ENCODE results near the gene FMN1. TPM values are rescaled to one million over a fixed set of nuclear protein-coding genes. Genes with fewer than 3 reads are reported as not detected.

The FMN1 gene
- polyA plus RNA-seq, 2 of the 4 experiments (the other 2 are of a cell fraction): 0.53 to 2.2 TPM

DNA sequence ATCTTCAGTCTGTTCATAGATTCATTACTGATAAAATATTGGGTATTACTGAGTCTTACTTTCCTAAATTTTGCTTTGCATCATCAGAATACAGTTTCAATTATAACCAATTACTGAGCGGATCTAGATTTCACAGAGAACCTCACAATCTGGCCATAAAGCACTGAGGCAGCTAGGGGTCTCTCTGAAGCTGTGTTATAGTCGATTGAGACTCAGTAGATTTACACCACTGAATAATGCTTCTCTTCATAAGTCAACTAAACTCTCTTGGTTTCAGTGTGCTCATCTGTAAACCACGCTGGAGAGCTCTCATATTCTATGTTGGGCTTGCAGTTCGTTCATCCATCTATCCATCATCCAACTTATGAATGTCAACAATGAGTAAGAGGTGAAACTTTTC lies 296.1 kb downstream of the FMN1 start:
- WGBS (ENCODE audit: missing lambda C conversion rate): 66% methylated on average over 4 of the region's 4 CpGs
- TF ChIP-seq ZNF302 (CRISPR knock-in tag; IDR thresholded peaks at IDR 0.05) (no peak), TFCP2L1 (CRISPR knock-in tag; IDR thresholded peaks at IDR 0.05) (no peak), ZFP36 (IDR thresholded peaks at IDR 0.05; ENCODE audit: borderline replicate concordance, partially characterized antibody) (no peak), ELK1 (IDR thresholded peaks at IDR 0.05; ENCODE audit: low read depth, low read length) (no peak), SMC3 (IDR thresholded peaks at IDR 0.05) (no peak), HOXB13 (CRISPR knock-in tag; IDR thresholded peaks at IDR 0.05; ENCODE audit: low read depth) (no peak), HOXB5 (CRISPR knock-in tag; IDR thresholded peaks at IDR 0.05) (no peak), RARB (CRISPR knock-in tag; IDR thresholded peaks at IDR 0.05) (no peak), EHF (CRISPR knock-in tag; IDR thresholded peaks at IDR 0.05) (no peak), KDM5A (IDR thresholded peaks at IDR 0.05) (no peak)
- TF ChIP-seq, protein P1, sequence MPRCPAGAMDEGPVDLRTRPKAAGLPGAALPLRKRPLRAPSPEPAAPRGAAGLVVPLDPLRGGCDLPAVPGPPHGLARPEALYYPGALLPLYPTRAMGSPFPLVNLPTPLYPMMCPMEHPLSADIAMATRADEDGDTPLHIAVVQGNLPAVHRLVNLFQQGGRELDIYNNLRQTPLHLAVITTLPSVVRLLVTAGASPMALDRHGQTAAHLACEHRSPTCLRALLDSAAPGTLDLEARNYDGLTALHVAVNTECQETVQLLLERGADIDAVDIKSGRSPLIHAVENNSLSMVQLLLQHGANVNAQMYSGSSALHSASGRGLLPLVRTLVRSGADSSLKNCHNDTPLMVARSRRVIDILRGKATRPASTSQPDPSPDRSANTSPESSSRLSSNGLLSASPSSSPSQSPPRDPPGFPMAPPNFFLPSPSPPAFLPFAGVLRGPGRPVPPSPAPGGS (IDR thresholded peaks at IDR 0.05): no peak
- TF ChIP-seq, protein P2, sequence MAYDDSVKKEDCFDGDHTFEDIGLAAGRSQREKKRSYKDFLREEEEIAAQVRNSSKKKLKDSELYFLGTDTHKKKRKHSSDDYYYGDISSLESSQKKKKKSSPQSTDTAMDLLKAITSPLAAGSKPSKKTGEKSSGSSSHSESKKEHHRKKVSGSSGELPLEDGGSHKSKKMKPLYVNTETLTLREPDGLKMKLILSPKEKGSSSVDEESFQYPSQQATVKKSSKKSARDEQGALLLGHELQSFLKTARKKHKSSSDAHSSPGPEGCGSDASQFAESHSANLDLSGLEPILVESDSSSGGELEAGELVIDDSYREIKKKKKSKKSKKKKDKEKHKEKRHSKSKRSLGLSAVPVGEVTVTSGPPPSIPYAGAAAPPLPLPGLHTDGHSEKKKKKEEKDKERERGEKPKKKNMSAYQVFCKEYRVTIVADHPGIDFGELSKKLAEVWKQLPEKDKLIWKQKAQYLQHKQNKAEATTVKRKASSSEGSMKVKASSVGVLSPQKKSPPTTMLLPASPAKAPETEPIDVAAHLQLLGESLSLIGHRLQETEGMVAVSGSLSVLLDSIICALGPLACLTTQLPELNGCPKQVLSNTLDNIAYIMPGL (CRISPR knock-in tag; IDR thresholded peaks at IDR 0.05; ENCODE audit: borderline replicate concordance): no peak
- TF ChIP-seq, protein P3, sequence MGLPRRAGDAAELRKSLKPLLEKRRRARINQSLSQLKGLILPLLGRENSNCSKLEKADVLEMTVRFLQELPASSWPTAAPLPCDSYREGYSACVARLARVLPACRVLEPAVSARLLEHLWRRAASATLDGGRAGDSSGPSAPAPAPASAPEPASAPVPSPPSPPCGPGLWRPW (IDR thresholded peaks at IDR 0.05): no peak
- TF ChIP-seq, protein P4, sequence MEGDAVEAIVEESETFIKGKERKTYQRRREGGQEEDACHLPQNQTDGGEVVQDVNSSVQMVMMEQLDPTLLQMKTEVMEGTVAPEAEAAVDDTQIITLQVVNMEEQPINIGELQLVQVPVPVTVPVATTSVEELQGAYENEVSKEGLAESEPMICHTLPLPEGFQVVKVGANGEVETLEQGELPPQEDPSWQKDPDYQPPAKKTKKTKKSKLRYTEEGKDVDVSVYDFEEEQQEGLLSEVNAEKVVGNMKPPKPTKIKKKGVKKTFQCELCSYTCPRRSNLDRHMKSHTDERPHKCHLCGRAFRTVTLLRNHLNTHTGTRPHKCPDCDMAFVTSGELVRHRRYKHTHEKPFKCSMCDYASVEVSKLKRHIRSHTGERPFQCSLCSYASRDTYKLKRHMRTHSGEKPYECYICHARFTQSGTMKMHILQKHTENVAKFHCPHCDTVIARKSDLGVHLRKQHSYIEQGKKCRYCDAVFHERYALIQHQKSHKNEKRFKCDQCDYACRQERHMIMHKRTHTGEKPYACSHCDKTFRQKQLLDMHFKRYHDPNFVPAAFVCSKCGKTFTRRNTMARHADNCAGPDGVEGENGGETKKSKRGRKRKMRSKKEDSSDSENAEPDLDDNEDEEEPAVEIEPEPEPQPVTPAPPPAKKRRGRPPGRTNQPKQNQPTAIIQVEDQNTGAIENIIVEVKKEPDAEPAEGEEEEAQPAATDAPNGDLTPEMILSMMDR (IDR thresholded peaks at IDR 0.05): no peak
- POLR2A ChIA-PET: no interaction called here
- CTCF ChIA-PET: interaction anchor here (1.3 to 3.2 kb wide), 3 partner anchors 11 to 58 kb away, joined by 3 to 11 read pairs (median 5); no protein-coding TSS in a partner anchor
- Histone ChIP-seq H3K4me1 (peaks cover 9% of the 10 kb centered on the region; the same call in 2 of the 3 replicates), H3K27ac (no peak overlapping the region), H3K4me3 (no peak overlapping the region), H3K4me2 (0 out of 3 replicates have a peak overlapping the region, but pooled peaks have one; percentile 6), H3K9me3 (no peaks in the 10 kb centered on the region)
- DNase-seq (ENCODE audit: low read depth in 1 of 2, low spot score in 1 of 2) (no peak), ATAC-seq (peak in 1 of 2 experiments; percentile 30; a peak in 3 of 6 replicates), FAIRE-seq (no peak)

- H3K4me2 ChIP-seq: no peak overlapping the region
- TF ChIP-seq MYC (IDR thresholded peaks at IDR 0.05; ENCODE audit: borderline replicate concordance, low read length): no peak
- no peak for TF ChIP-seq NPAS2 (CRISPR knock-in tag; IDR thresholded peaks at IDR 0.05; ENCODE audit: borderline replicate concordance)
- TF ChIP-seq HOXB5 (CRISPR knock-in tag; IDR thresholded peaks at IDR 0.05): no peak
- no peak for TF ChIP-seq FOSL2 (IDR thresholded peaks at IDR 0.05)
- no peak for TF ChIP-seq FOSL2 (CRISPR knock-in tag; IDR thresholded peaks at IDR 0.05)
- no peak for TF ChIP-seq EP300 (IDR thresholded peaks at IDR 0.05)
- TF ChIP-seq TFCP2L1 (CRISPR knock-in tag; IDR thresholded peaks at IDR 0.05): no peak
- no peak for TF ChIP-seq MAZ (IDR thresholded peaks at IDR 0.05; ENCODE audit: borderline replicate concordance, low read depth, low read length)
- TF ChIP-seq POLR2A (IDR thresholded peaks at IDR 0.05; ENCODE audit: low read length): no peak
- no peak for TF ChIP-seq ZC3H11A (IDR thresholded peaks at IDR 0.05)
- H3K9me3 ChIP-seq: no peaks in the 10 kb centered on the region
- no peak for FAIRE-seq
- H3K27ac ChIP-seq: no peak overlapping the region
- ChIA-PET POLR2A (no interaction called here), CTCF (interaction anchor here (1.4 to 3.2 kb wide), 3 partner anchors 10 to 239 kb away, joined by 3 to 13 read pairs (median 5); no protein-coding TSS in a partner anchor)
- H3K4me3 ChIP-seq: no peak overlapping the region
- peaks cover under 1% of the 10 kb centered on the region; the same call in 2 of the 3 replicates for H3K4me1 ChIP-seq
- DNase-seq (ENCODE audit: low read depth in 1 of 2, low spot score in 1 of 2): no peak
- ATAC-seq: no peak
These were observed 301.1 kb downstream of the FMN1 start for GRCh38 chr15:32893421-32893820.

All from A549 (cell line).